PFSK-1 (cell line): ENCODE data around the gene COX6A1.

ENCODE experiments used
- FOXP2 ChIP-seq: optimal IDR thresholded peaks from 2 replicates; pipeline ENCODE3; 2011; ENCODE audit warnings: borderline replicate concordance, control low read depth, inconsistent platforms; ENCODE audit not compliant: insufficient read depth; ENCODE audit errors: extremely low read length, extremely low read depth
- POLR2AphosphoS5 ChIP-seq: IDR thresholded peaks from 2 replicates; pipeline ENCODE4 v1.6.1; 2012; ENCODE audit warnings: low read depth, mild to moderate bottlenecking, control low read depth, low read length, moderate library complexity
- REST ChIP-seq, 2 experiments: IDR thresholded peaks; 2 replicates each; pipeline versions ENCODE4 v1.6.1 to v1.8.0; 2011 to 2012; ENCODE audit warnings: low read depth in 2 of 2, low read length in 2 of 2, control low read depth in 1 of 2, inconsistent platforms in 1 of 2, mild to moderate bottlenecking in 1 of 2, moderate library complexity in 1 of 2; ENCODE audit not compliant: insufficient read depth in 1 of 2
- SIN3A ChIP-seq: IDR thresholded peaks from 2 replicates; pipeline ENCODE4 v1.6.1; 2012; ENCODE audit warnings: mild to moderate bottlenecking, low read length, moderate library complexity, borderline replicate concordance; ENCODE audit not compliant: insufficient read depth
- TAF1 ChIP-seq: IDR thresholded peaks from 2 replicates; pipeline ENCODE4 v1.6.1; 2012; ENCODE audit warnings: low read length, control low read depth, borderline replicate concordance; ENCODE audit not compliant: insufficient read depth

The COX6A1 gene

GRCh38 chr12:120479458-120479857 is 41.5 kb downstream of the COX6A1 start:
- no peak for TF ChIP-seq SIN3A
- no peak for TF ChIP-seq REST (IDR thresholded peaks at IDR 0.05; ENCODE audit: insufficient read depth in 1 of 2, low read depth in 2 of 2, low read length in 2 of 2)
- no peak for TF ChIP-seq TAF1
- TF ChIP-seq FOXP2: no peak
- TF ChIP-seq POLR2AphosphoS5: no peak

- TF ChIP-seq SIN3A (no peak), FOXP2 (no peak), TAF1 (no peak), REST (IDR thresholded peaks at IDR 0.05; ENCODE audit: insufficient read depth in 1 of 2, low read depth in 2 of 2, low read length in 2 of 2) (no peak), POLR2AphosphoS5 (no peak)
These were observed 42.3 kb downstream of the COX6A1 start for GRCh38 chr12:120480211-120480610.

GRCh38 chr12:120481022-120481767 is 43.3 kb downstream of the COX6A1 start:
- no peak for TF ChIP-seq FOXP2

GRCh38 chr12:120483621-120484020 is 45.7 kb downstream of the COX6A1 start:
- TF ChIP-seq REST (IDR thresholded peaks at IDR 0.05; ENCODE audit: insufficient read depth in 1 of 2, low read depth in 2 of 2, low read length in 2 of 2) (no peak), POLR2AphosphoS5 (no peak), SIN3A (no peak), FOXP2 (no peak), TAF1 (no peak)

- TF ChIP-seq POLR2AphosphoS5 (no peak), SIN3A (no peak), REST (IDR thresholded peaks at IDR 0.05; ENCODE audit: insufficient read depth in 1 of 2, low read depth in 2 of 2, low read length in 2 of 2) (no peak), FOXP2 (no peak), TAF1 (no peak)
These were observed 48.3 kb downstream of the COX6A1 start for GRCh38 chr12:120485961-120486881.
